ENCODE results near the gene PLPP2. TPM values are rescaled to one million over a fixed set of nuclear protein-coding genes. Genes with fewer than 3 reads are reported as not detected.

The PLPP2 gene
- total RNA-seq, 4 donors from 2014 or later: 12.1 to 82.5 (median 36.8) TPM

- Histone ChIP-seq H3K27me3 (no peaks in the 10 kb centered on the region), H3K9me3 (no peaks in the 10 kb centered on the region), H3K27ac (no peak overlapping the region), H3K4me3 (no peak overlapping the region), H3K4me1 (peaks cover 0 to 12% (median 5%) of the 10 kb centered on the region in 3 donors), H3K36me3 (peaks cover 0 to 43% (median 0%) of the 10 kb centered on the region in 3 donors)
- intact Hi-C loops (cut with DNase I): no loop called here
- WGBS, 2 donors: 83 to 87% methylated on average over 4 to 13 of the region's 20 CpGs
- DNase-seq: no peak
- no peak for TF ChIP-seq POLR2A (IDR thresholded peaks at IDR 0.05)
- TF ChIP-seq, protein P1, sequence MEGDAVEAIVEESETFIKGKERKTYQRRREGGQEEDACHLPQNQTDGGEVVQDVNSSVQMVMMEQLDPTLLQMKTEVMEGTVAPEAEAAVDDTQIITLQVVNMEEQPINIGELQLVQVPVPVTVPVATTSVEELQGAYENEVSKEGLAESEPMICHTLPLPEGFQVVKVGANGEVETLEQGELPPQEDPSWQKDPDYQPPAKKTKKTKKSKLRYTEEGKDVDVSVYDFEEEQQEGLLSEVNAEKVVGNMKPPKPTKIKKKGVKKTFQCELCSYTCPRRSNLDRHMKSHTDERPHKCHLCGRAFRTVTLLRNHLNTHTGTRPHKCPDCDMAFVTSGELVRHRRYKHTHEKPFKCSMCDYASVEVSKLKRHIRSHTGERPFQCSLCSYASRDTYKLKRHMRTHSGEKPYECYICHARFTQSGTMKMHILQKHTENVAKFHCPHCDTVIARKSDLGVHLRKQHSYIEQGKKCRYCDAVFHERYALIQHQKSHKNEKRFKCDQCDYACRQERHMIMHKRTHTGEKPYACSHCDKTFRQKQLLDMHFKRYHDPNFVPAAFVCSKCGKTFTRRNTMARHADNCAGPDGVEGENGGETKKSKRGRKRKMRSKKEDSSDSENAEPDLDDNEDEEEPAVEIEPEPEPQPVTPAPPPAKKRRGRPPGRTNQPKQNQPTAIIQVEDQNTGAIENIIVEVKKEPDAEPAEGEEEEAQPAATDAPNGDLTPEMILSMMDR (IDR thresholded peaks at IDR 0.05): no peak
These were observed 44.9 kb upstream of the PLPP2 start for GRCh38 chr19:336067-336614.

DNA sequence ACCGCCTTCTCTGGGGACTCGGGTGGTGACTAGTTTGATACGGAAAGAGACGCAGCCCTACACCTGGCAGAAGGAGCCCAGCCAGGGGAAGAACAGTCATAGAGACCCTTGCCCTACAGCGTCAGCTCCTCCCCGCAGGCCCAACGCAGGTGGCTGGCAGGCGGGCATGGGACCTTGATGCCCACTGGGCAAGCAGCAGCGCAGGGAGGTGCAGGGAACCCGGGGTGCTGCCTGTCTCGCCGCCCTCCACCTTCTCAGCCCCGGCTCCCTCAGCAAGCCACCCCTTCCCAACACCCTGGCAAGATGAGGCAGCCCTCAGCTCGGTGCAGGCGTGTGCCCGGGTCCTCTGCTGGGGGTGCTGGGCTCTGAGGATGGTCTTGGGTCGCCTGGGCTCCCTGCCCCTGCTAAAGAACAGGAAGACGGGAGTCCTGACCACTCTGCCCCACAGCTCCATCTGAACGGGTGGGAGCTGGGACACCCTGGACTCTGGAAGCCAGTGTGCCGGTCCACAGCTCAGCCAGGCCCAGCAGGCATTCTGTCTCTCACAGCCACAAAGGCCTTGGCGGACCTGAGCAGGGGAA lies 44.4 kb upstream of the PLPP2 start:
- H3K4me1 ChIP-seq: peaks cover 0 to 6% (median under 1%) of the 10 kb centered on the region in 3 donors
- 99 to 100% methylated on average over 7 to 9 of the region's 21 CpGs for WGBS, 2 donors
- intact Hi-C loops (cut with DNase I): no loop called here
- no peak overlapping the region for H3K4me3 ChIP-seq
- H3K36me3 ChIP-seq: peaks cover 2 to 44% (median 5%) of the 10 kb centered on the region in 3 donors
- TF ChIP-seq POLR2A (IDR thresholded peaks at IDR 0.05): no peak
- TF ChIP-seq, protein P1 (IDR thresholded peaks at IDR 0.05): no peak
- no peak for DNase-seq
- H3K9me3 ChIP-seq: peaks cover 0 to 1% (median 0%) of the 10 kb centered on the region in 3 donors
- H3K27me3 ChIP-seq: no peaks in the 10 kb centered on the region
- no peak overlapping the region for H3K27ac ChIP-seq

GRCh38 chr19:335072-335471 lies 43.9 kb upstream of the PLPP2 start:
- TF ChIP-seq, protein P1 (IDR thresholded peaks at IDR 0.05): no peak
- TF ChIP-seq POLR2A (IDR thresholded peaks at IDR 0.05): no peak
- Histone ChIP-seq H3K9me3 (peaks cover 0 to 6% (median 0%) of the 10 kb centered on the region in 3 donors), H3K36me3 (peaks cover 4 to 49% (median 10%) of the 10 kb centered on the region in 3 donors), H3K4me3 (no peak overlapping the region), H3K27me3 (no peaks in the 10 kb centered on the region), H3K27ac (no peak overlapping the region), H3K4me1 (peaks cover 0 to 2% (median 0%) of the 10 kb centered on the region in 3 donors)
- intact Hi-C loops (cut with DNase I): no loop called here
- no peak for DNase-seq
- 94 to 100% methylated on average over 2 of the region's 9 CpGs for WGBS, 2 donors

DNA sequence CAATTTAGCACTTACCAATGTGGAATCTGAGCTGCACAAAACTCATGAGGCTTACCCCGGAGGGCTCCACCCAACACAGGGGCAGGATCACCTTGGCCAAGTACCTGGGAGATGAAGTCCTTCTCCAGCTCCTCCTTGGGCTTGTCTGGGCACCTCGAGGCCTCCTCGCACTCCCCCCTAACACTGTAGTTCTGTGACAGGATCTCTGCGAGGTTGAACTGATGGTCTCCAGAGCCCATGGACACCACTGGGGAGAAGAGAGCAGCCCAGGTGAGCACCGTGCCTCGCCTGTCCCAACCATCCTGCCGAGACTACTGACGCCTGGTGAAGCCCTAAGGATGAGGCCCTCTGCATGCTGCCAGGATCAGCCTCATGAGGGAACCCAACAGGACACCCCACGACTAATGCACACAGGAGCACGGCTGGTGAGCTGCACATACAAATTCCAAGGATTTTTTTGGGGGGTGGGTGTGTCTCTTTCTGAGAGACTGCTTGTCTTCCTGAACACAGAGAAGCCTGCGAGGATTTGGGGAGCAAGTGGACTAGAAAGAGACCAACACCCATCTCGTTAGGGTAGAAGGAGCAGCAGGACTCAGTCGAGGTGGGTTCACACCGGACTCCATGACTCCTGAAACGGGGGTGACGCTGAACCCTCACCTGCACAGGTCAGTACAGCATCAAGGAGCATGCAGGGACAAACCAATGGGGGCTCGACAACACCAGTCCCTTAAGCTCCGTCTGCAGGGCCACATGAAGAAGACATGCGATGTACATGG lies 43.3 kb upstream of the PLPP2 start:
- WGBS, 2 donors: 83 to 96% methylated on average over 3 to 8 of the region's 19 CpGs
- no peak overlapping the region for H3K27ac ChIP-seq
- H3K27me3 ChIP-seq: no peaks in the 10 kb centered on the region
- H3K4me3 ChIP-seq: no peak overlapping the region
- H3K36me3 ChIP-seq: peaks cover 9 to 55% (median 11%) of the 10 kb centered on the region in 3 donors
- TF ChIP-seq POLR2A (IDR thresholded peaks at IDR 0.05): no peak
- TF ChIP-seq, protein P1 (IDR thresholded peaks at IDR 0.05): no peak
- intact Hi-C loops (cut with DNase I): no loop called here
- H3K4me1 ChIP-seq: no peaks in the 10 kb centered on the region
- H3K9me3 ChIP-seq: peaks cover 0 to 10% (median 0%) of the 10 kb centered on the region in 3 donors
- DNase-seq: no peak

- Histone ChIP-seq H3K4me1 (no peaks in the 10 kb centered on the region), H3K9me3 (peaks cover 0 to 27% (median 7%) of the 10 kb centered on the region in 3 donors), H3K27me3 (no peaks in the 10 kb centered on the region), H3K4me3 (no peak overlapping the region), H3K36me3 (peaks cover 45 to 86% (median 48%) of the 10 kb centered on the region in 3 donors), H3K27ac (no peak overlapping the region)
- no peak for DNase-seq
- intact Hi-C loops (cut with DNase I): no loop called here
- TF ChIP-seq POLR2A (IDR thresholded peaks at IDR 0.05): no peak
- TF ChIP-seq, protein P1 (IDR thresholded peaks at IDR 0.05): no peak
- WGBS, 2 donors: 94 to 100% methylated on average over 8 of the region's 8 CpGs
These were observed 39.3 kb upstream of the PLPP2 start for GRCh38 chr19:330503-330902.
